GM12875 (cell line): ENCODE data around the gene MEGF11.
A peak's percentile ranks its signal among the peaks of the same experiment; 100 is the strongest.

Experiments used
- H3K4me3 ChIP-seq: one replicate; pipeline ENCODE4 v1.5.1; 2011; ENCODE audit warnings: low read depth, low read length, control low read depth
- CTCF ChIP-seq: IDR thresholded peaks from 2 replicates; pipeline ENCODE4 v1.5.1; 2011; ENCODE audit warnings: low read depth, mild to moderate bottlenecking, control low read depth, inconsistent platforms, low read length, moderate library complexity, borderline replicate concordance; ENCODE audit not compliant: insufficient read depth

The MEGF11 gene

GRCh38 chr15:66051833-66052232 lies 201.7 kb downstream of the MEGF11 start:
- H3K4me3 ChIP-seq = no peak overlapping the region
- TF ChIP-seq CTCF = no peak

- no peak overlapping the region for H3K4me3 ChIP-seq
- TF ChIP-seq CTCF = no peak
These were observed 203.3 kb downstream of the MEGF11 start for GRCh38 chr15:66050264-66050663.

GRCh38 chr15:66049353-66049752 lies 204.2 kb downstream of the MEGF11 start:
- no peak for TF ChIP-seq CTCF
- no peak overlapping the region for H3K4me3 ChIP-seq

GRCh38 chr15:66047321-66048024 lies 206.1 kb downstream of the MEGF11 start:
- no peak overlapping the region for H3K4me3 ChIP-seq
- no peak for TF ChIP-seq CTCF

- H3K4me3 ChIP-seq = no peak overlapping the region
These were observed 206.8 kb downstream of the MEGF11 start for GRCh38 chr15:66046751-66047150.

GRCh38 chr15:66046326-66046725 lies 207.2 kb downstream of the MEGF11 start:
- H3K4me3 ChIP-seq = no peak overlapping the region
- TF ChIP-seq CTCF = no peak

More at GRCh38 chr15:66046751-66047150, 206.8 kb downstream of the MEGF11 start:
- peak; percentile 25; the same call in 1 of the 2 replicates for TF ChIP-seq CTCF

- TF ChIP-seq CTCF = no peak
- H3K4me3 ChIP-seq = no peak overlapping the region
These were observed 208.0 kb downstream of the MEGF11 start for GRCh38 chr15:66045542-66045941.
